H9 (cell line): ENCODE data around the gene RAB4B. TPM values are rescaled to one million over a fixed set of nuclear protein-coding genes. Genes with fewer than 3 reads are reported as not detected.

ENCODE experiments used
- DNase-seq: peaks from one replicate; pipeline ENCODE4 v3.0.0-alpha.2; 2017
- H2AFZ ChIP-seq: one replicate; pipeline ENCODE4 v1.6.1; 2013; ENCODE audit warnings: mild to moderate bottlenecking, low read length, control low read depth, moderate library complexity
- H2AK5ac ChIP-seq: 2 replicates; pipeline ENCODE4 v1.6.1; 2013; ENCODE audit warnings: low read length, control low read depth, mixed read lengths; ENCODE audit not compliant: insufficient read length
- H2BK120ac ChIP-seq: one replicate; pipeline ENCODE4 v1.6.1; 2013; ENCODE audit warnings: low read depth, mild to moderate bottlenecking, low read length, control low read depth, inconsistent platforms; ENCODE audit not compliant: poor library complexity, severe bottlenecking
- H2BK12ac ChIP-seq: 2 replicates; pipeline ENCODE4 v1.6.1; 2013; ENCODE audit warnings: low read length, control low read depth, mixed read lengths, low read depth; ENCODE audit not compliant: insufficient read length
- H2BK15ac ChIP-seq: 2 replicates; pipeline ENCODE4 v1.6.1; 2013; ENCODE audit warnings: low read depth, low read length, control low read depth
- H2BK20ac ChIP-seq: one replicate; pipeline ENCODE4 v1.6.1; 2013; ENCODE audit warnings: low read depth, mild to moderate bottlenecking, low read length, control low read depth, inconsistent platforms; ENCODE audit not compliant: poor library complexity, severe bottlenecking
- H2BK5ac ChIP-seq: 2 replicates; pipeline ENCODE4 v1.6.1; 2013; ENCODE audit warnings: low read length, control low read depth, mixed read lengths; ENCODE audit not compliant: insufficient read length
- H3K14ac ChIP-seq: 2 replicates; pipeline ENCODE4 v1.6.1; 2013; ENCODE audit warnings: low read length, control low read depth; ENCODE audit not compliant: insufficient read depth
- H3K18ac ChIP-seq: 2 replicates; pipeline ENCODE4 v1.6.1; 2013; ENCODE audit warnings: low read depth, mild to moderate bottlenecking, mixed read lengths, low read length, control low read depth; ENCODE audit not compliant: insufficient read length
- H3K23ac ChIP-seq: 2 replicates; pipeline ENCODE4 v1.6.1; 2013; ENCODE audit warnings: low read length, control low read depth, mixed read lengths, low read depth; ENCODE audit not compliant: insufficient read length
- H3K23me2 ChIP-seq: 2 replicates; pipeline ENCODE4 v1.6.1; 2013; ENCODE audit warnings: low read depth, mild to moderate bottlenecking, mixed read lengths, low read length, control low read depth; ENCODE audit not compliant: insufficient read length, poor library complexity, severe bottlenecking
- H3K27ac ChIP-seq: 2 replicates; pipeline ENCODE4 v1.5.1; 2013; ENCODE audit warnings: low read length, control low read depth, mixed read lengths, low read depth; ENCODE audit not compliant: insufficient read length
- H3K27me3 ChIP-seq: 2 replicates; pipeline ENCODE4 v1.6.1; 2013; ENCODE audit warnings: low read length, control low read depth, inconsistent platforms; ENCODE audit not compliant: insufficient read depth
- H3K4ac ChIP-seq: 2 replicates; pipeline ENCODE4 v1.6.1; 2013; ENCODE audit warnings: low read depth, mild to moderate bottlenecking, control low read depth, inconsistent platforms, low read length, moderate library complexity
- H3K4me1 ChIP-seq: 2 replicates; pipeline ENCODE4 v1.6.1; 2013; ENCODE audit warnings: low read length, control low read depth, inconsistent platforms; ENCODE audit not compliant: insufficient read depth
- H3K4me2 ChIP-seq: 2 replicates; pipeline ENCODE4 v1.6.1; 2013; ENCODE audit warnings: low read length, control low read depth, mixed read lengths; ENCODE audit not compliant: insufficient read length, insufficient read depth
- H3K56ac ChIP-seq: 2 replicates; pipeline ENCODE4 v1.6.1; 2013; ENCODE audit warnings: low read depth, mild to moderate bottlenecking, mixed read lengths, low read length, control low read depth; ENCODE audit not compliant: insufficient read length
- H3K79me1 ChIP-seq: 2 replicates; pipeline ENCODE4 v1.6.1; 2013; ENCODE audit warnings: low read depth, mild to moderate bottlenecking, moderate library complexity, low read length, control low read depth, inconsistent platforms; ENCODE audit not compliant: insufficient read depth, poor library complexity, severe bottlenecking
- H3K79me2 ChIP-seq: 2 replicates; pipeline ENCODE4 v1.6.1; 2013; ENCODE audit warnings: low read length, control low read depth, inconsistent platforms; ENCODE audit not compliant: insufficient read depth
- H3K9ac ChIP-seq: 2 replicates; pipeline ENCODE4 v1.6.1; 2013; ENCODE audit warnings: low read length, control low read depth, mixed read lengths; ENCODE audit not compliant: insufficient read length; ENCODE audit errors: extremely low read depth
- H3K9me3 ChIP-seq: one replicate; pipeline ENCODE4 v1.6.1; 2013; ENCODE audit warnings: low read depth, low read length, inconsistent platforms; ENCODE audit not compliant: control insufficient read depth
- H3T11ph ChIP-seq: one replicate; pipeline ENCODE4 v1.6.1; 2013; ENCODE audit warnings: mild to moderate bottlenecking, low read length, control low read depth, inconsistent platforms
- H4K20me1 ChIP-seq: one replicate; pipeline ENCODE4 v1.6.1; 2013; ENCODE audit not compliant: control insufficient read depth, insufficient read length, insufficient read depth
- H4K5ac ChIP-seq: 2 replicates; pipeline ENCODE4 v1.6.1; 2013; ENCODE audit warnings: low read depth, mild to moderate bottlenecking, mixed read lengths, low read length, control low read depth; ENCODE audit not compliant: insufficient read length
- H4K8ac ChIP-seq: replicated peaks from 2 replicates; pipeline ENCODE4 v1.6.1; 2013; ENCODE audit warnings: low read length, control low read depth, mixed read lengths, low read depth; ENCODE audit not compliant: insufficient read length
- H4K91ac ChIP-seq: 2 replicates; pipeline ENCODE4 v1.6.1; 2013; ENCODE audit warnings: low read depth, mild to moderate bottlenecking, moderate library complexity, mixed read lengths, low read length, control low read depth; ENCODE audit not compliant: insufficient read length
- H3K27ac Mint-ChIP-seq, 3 experiments: 2 replicates in 2 of 3; 3 replicates in 1 of 3; pipeline ENCODE4 v1.8.0; 2020 to 2021; ENCODE audit warnings: mixed read lengths in 3 of 3, mild to moderate bottlenecking in 1 of 3, moderate library complexity in 1 of 3
- H3K27me3 Mint-ChIP-seq: 2 replicates; pipeline ENCODE4 v1.8.0; 2021; ENCODE audit warnings: low read depth, mild to moderate bottlenecking, moderate library complexity, mixed read lengths
- H3K36me3 Mint-ChIP-seq, 3 experiments: 2 replicates in 2 of 3; 3 replicates in 1 of 3; pipeline ENCODE4 v1.8.0; 2020 to 2021; ENCODE audit warnings: low read depth in 3 of 3, mixed read lengths in 3 of 3; ENCODE audit not compliant: insufficient read depth in 1 of 3
- H3K4me1 Mint-ChIP-seq, 2 experiments: 2 replicates each; pipeline ENCODE4 v1.8.0; 2020; ENCODE audit warnings: mixed read lengths in 2 of 2
- H3K4me3 Mint-ChIP-seq, 2 experiments: 2 replicates in 1 of 2; 3 replicates in 1 of 2; pipeline ENCODE4 v1.8.0; 2020 to 2021; ENCODE audit warnings: mild to moderate bottlenecking in 2 of 2, mixed read lengths in 2 of 2, moderate library complexity in 1 of 2
- H3K9me3 Mint-ChIP-seq, 2 experiments: 2 replicates in 1 of 2; 3 replicates in 1 of 2; pipeline ENCODE4 v1.8.0; 2020; ENCODE audit warnings: mild to moderate bottlenecking in 2 of 2, mixed read lengths in 2 of 2, moderate library complexity in 1 of 2
- WGBS: extraction: QIAGEN DNeasy Blood & Tissue Kit; methylation state at CpG from one replicate; pipeline ENCODE4 v1.1.7; 2013; ENCODE audit warnings: missing lambda C conversion rate, low lambda C conversion rate, mixed read lengths; ENCODE audit not compliant: insufficient read length; ENCODE audit errors: extremely low coverage; 5-methylcytosine and 5-hydroxymethylcytosine counted together
- total RNA-seq: library from RNA; stranded (reverse); gene quantifications from 2 replicates; pipeline ENCODE4 v1.2.1, GENCODE V29; 2021
- TF ChIP-seq, protein P1 (sequence below): fragments of 200-600 bp; sonication (generic); conservative IDR thresholded peaks from 3 replicates; pipeline ENCODE4 v1.8.0; 2021; ENCODE audit warnings: antibody characterized with exemption, mild to moderate bottlenecking

RAB4B gene
- total RNA-seq, 1 experiment from 2014 or later, result 26.8 TPM

DNA sequence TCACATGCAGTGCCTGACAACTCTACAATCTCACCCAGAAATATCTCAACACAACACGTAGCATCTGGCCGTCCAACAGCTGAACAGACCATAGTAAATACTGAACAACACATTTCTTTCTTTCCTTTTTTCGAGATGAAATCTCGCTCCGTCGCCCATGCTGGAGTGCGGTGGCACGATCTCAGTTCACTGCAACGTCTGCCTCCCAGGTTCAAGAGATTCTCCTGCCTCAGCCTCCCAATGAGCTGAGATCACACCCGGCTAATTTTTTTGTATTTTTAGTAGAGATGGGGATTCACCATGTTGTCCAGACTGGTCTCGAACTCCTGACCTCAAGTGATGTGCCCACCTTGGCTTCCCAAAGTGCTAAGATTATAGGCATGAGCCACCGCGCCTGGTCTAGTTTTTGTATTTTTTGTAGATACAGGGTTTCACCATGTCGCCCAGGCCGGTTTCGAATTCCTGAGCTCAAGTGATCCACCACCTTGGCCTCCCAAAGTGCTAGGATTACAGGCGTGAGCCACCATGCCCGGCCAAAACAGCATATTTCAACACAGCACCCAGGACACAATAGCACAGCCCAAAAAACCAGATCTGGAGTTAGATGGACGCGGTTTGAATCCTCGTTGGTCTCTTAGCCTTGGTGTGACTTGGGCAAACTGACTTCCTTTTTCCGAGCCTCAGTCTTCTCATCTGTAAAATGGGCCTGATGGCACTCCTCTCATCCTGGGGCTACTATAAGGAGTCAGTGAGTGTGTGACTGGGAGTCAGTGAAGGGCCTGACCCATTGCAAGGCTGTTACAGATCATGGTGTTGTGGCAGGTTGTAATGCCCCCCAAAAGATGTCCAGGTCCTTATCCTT, 49.6 kb downstream of the RAB4B start:
- Histone ChIP-seq H2BK5ac (no peak overlapping the region), H3K4ac (no peak overlapping the region), H2BK12ac (no peak overlapping the region), H3K27ac (no peak overlapping the region), H3K9ac (no peak overlapping the region), H3K9me3 (no peaks in the 10 kb centered on the region), H3K4me2 (no peak overlapping the region), H3K4me1 (no peaks in the 10 kb centered on the region), H4K5ac (no peak overlapping the region), H3K79me2 (no peaks in the 10 kb centered on the region), H2BK20ac (no peak overlapping the region), H3K79me1 (no peaks in the 10 kb centered on the region), H4K8ac (no peak overlapping the region), H3T11ph (no peak overlapping the region), H2BK120ac (no peak overlapping the region), H4K20me1 (peaks cover 2% of the 10 kb centered on the region), H3K23me2 (no peaks in the 10 kb centered on the region), H2AFZ (no peak overlapping the region), H4K91ac (no peak overlapping the region), H2AK5ac (no peak overlapping the region), H3K18ac (no peak overlapping the region), H3K23ac (no peak overlapping the region), H3K14ac (no peak overlapping the region), H3K56ac (no peak overlapping the region), H2BK15ac (no peak overlapping the region), H3K27me3 (no peaks in the 10 kb centered on the region)
- no peak overlapping the region for H3K27ac Mint-ChIP-seq
- peaks cover 0 to 2% of the 10 kb centered on the region in 2 experiments; a peak in 1 of 5 replicates for H3K9me3 Mint-ChIP-seq
- H3K4me1 Mint-ChIP-seq, result peaks cover 8 to 9% of the 10 kb centered on the region in 2 experiments
- no peak overlapping the region; a peak in 1 of 5 replicates for H3K4me3 Mint-ChIP-seq
- H3K27me3 Mint-ChIP-seq, result peaks cover 2% of the 10 kb centered on the region; the same call in 1 of the 2 replicates
- H3K36me3 Mint-ChIP-seq, result peaks cover 0 to 2% (median 0%) of the 10 kb centered on the region in 3 experiments; a peak in 2 of 7 replicates
- DNase-seq, result peak; percentile 18
- TF ChIP-seq, protein P1, sequence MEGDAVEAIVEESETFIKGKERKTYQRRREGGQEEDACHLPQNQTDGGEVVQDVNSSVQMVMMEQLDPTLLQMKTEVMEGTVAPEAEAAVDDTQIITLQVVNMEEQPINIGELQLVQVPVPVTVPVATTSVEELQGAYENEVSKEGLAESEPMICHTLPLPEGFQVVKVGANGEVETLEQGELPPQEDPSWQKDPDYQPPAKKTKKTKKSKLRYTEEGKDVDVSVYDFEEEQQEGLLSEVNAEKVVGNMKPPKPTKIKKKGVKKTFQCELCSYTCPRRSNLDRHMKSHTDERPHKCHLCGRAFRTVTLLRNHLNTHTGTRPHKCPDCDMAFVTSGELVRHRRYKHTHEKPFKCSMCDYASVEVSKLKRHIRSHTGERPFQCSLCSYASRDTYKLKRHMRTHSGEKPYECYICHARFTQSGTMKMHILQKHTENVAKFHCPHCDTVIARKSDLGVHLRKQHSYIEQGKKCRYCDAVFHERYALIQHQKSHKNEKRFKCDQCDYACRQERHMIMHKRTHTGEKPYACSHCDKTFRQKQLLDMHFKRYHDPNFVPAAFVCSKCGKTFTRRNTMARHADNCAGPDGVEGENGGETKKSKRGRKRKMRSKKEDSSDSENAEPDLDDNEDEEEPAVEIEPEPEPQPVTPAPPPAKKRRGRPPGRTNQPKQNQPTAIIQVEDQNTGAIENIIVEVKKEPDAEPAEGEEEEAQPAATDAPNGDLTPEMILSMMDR, result no peak
- no CpG with 5 or more reads among the region's 22 CpGs for WGBS
